IPS DF 6.9 (cell line): ENCODE data around the gene SYT3.

Experiments
- DNase-seq: peaks from one replicate; pipeline ENCODE4 v3.0.0-alpha.2; 2013; ENCODE audit warnings: low read depth, low spot score
- H3K27ac ChIP-seq: one replicate; pipeline ENCODE4 v1.5.1; 2013; ENCODE audit warnings: low read length, control low read depth
- H3K27me3 ChIP-seq: 2 replicates; pipeline ENCODE4 v1.6.1; 2013; ENCODE audit warnings: mild to moderate bottlenecking, low read length; ENCODE audit not compliant: control insufficient read depth, insufficient read depth
- H3K36me3 ChIP-seq: 2 replicates; pipeline ENCODE4 v1.6.1; 2013; ENCODE audit warnings: low read length; ENCODE audit not compliant: control insufficient read depth, insufficient read depth
- H3K4me1 ChIP-seq: 2 replicates; pipeline ENCODE4 v1.6.1; 2013; ENCODE audit warnings: low read length; ENCODE audit not compliant: control insufficient read depth, insufficient read depth
- H3K4me3 ChIP-seq: 2 replicates; pipeline ENCODE4 v1.5.1; 2013; ENCODE audit warnings: mild to moderate bottlenecking, low read length
- H3K9me3 ChIP-seq: 2 replicates; pipeline ENCODE4 v1.6.1; 2013; ENCODE audit warnings: low read length, inconsistent platforms; ENCODE audit not compliant: control insufficient read depth, insufficient read depth
- WGBS: extraction: QIAGEN DNeasy Blood & Tissue Kit; methylation state at CpG from one replicate; pipeline ENCODE4 v1.1.7; 2013; ENCODE audit warnings: mixed read lengths, missing lambda C conversion rate; ENCODE audit not compliant: insufficient read length, insufficient coverage; 5-methylcytosine and 5-hydroxymethylcytosine counted together

SYT3 gene, protein sequence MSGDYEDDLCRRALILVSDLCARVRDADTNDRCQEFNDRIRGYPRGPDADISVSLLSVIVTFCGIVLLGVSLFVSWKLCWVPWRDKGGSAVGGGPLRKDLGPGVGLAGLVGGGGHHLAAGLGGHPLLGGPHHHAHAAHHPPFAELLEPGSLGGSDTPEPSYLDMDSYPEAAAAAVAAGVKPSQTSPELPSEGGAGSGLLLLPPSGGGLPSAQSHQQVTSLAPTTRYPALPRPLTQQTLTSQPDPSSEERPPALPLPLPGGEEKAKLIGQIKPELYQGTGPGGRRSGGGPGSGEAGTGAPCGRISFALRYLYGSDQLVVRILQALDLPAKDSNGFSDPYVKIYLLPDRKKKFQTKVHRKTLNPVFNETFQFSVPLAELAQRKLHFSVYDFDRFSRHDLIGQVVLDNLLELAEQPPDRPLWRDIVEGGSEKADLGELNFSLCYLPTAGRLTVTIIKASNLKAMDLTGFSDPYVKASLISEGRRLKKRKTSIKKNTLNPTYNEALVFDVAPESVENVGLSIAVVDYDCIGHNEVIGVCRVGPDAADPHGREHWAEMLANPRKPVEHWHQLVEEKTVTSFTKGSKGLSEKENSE

DNA sequence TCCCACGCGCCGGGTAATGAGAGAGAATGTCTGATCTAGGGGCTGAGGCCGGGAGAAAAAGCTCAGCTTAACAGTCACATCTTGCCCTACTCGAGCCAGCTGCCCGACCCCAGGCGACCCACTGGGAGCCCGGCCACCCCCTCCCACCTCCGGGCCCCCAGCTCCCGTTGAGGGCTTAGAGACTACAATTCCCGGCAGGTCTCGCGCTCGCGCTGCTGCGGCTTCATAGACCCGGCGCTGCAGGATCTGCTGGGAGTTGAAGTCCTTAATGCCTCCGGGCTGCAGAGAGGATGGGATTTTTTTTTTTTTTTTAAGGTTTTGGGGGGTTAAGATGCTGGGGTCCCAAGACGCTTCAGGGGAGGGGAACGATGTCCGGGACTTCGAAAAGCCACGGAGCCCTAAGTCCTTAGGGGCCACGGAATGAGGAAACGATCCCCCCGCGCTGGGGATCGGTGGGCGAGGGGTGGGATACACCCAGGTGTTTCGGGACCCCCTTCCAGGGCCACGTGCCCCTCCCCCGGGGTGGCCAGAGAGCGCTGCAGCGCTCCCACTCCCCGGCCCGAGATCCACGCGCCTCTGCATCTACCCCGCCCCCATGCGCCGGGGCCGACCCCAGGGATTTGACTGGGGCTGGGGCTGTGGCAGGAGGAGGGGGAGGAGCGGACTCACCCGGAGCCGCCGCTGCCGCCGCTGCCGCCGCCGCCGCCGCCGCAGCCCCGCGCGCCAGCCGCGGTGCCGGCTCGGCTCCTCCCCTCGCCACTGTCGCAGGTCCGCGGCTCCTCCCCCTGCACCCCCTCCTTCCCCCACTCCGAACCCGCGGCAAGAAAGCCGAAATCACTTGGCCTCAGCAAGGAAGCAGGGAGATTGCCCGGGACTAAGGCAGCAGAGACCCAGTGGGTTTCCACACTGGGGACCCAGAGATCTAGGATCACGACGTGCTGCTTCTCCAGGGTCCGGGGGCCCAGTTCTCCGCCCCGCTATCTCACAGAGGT, at the start of gene SYT3:
SYT3 (minus strand) TSS at position 761 of the 992 bp plus-strand sequence. CDS start 2,470 bp downstream, outside the sequence.
- Histone ChIP-seq H3K27me3 (no peaks in the 10 kb centered on the region), H3K4me3 (no peak within 1 kb of the TSS), H3K27ac (no peak within 1 kb of the TSS), H3K4me1 (no peaks in the 10 kb centered on the region), H3K9me3 (peaks cover 27% of the 10 kb centered on the region), H3K36me3 (no peaks in the 10 kb centered on the region)
- WGBS = no CpG with 5 or more reads among the region's 76 CpGs
- no peak for DNase-seq

DNA sequence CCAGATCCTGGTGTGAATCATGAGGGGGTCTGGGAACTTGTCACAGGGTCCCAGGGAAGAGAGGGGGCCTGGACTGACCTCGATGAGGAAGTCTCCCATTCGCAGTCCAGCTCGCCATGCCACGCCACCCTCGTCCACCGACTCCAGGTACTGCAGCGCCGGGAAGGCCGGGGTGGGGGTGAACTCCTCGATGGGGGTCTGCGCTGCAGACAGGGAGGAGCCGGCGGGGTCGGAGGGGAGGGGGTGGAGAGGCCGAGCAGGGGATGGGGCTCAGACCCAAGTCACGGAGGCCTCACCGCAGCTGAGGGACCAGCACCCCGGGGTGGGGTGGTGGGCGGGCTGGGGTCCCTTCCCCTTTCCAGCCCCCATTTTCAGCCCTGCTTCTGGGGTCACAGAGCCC, 49.1 kb upstream of the SYT3 start:
- no CpG with 5 or more reads among the region's 19 CpGs for WGBS
- no peaks in the 10 kb centered on the region; the same call in 1 of the 2 replicates for H3K36me3 ChIP-seq
- H3K27me3 ChIP-seq = no peaks in the 10 kb centered on the region
- H3K9me3 ChIP-seq = peaks cover 28% of the 10 kb centered on the region
- no peaks in the 10 kb centered on the region for H3K4me1 ChIP-seq
- no peak overlapping the region for H3K27ac ChIP-seq
- DNase-seq = no peak
- no peak overlapping the region for H3K4me3 ChIP-seq

DNA sequence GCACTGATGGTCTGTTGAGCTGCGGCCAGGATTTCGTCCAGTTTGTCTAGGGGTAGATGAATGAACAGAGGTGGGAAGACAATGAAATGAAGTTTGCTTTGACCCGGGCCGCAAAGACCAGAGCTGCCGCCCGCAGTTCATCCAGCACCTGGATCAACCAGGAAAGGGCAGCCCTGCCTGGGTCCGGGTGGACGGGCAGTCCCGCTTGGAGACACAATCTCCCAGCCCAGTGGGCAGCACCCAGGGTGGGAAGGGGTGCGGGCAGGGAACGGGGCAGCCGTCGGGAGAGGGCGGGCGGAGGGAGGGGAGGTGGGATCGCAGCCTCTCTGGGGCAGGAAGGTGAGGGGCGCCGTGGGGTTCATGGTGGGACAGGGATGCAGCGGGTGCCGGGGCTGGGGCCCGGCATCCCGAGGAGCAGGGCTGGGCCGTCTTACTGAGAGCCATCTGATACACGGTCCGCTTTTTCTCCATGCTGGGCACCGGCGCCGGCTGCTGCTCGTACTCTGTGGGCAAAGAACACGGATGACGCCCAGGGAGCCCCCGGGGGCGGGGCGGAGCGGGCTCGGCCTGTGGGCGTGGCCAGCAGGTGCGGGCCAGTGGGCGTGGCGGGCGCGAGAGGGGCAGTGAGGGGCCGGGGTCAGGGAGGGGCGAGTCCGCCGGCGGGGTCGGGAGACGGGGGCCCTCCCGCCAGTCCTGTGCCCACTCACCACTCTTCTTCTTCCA, 46.8 kb upstream of the SYT3 start:
- Histone ChIP-seq H3K4me1 (no peaks in the 10 kb centered on the region), H3K4me3 (no peak overlapping the region), H3K36me3 (no peaks in the 10 kb centered on the region; the same call in 1 of the 2 replicates), H3K9me3 (peaks cover 22% of the 10 kb centered on the region), H3K27ac (no peak overlapping the region), H3K27me3 (no peaks in the 10 kb centered on the region)
- WGBS = no CpG with 5 or more reads among the region's 50 CpGs
- no peak for DNase-seq

DNA sequence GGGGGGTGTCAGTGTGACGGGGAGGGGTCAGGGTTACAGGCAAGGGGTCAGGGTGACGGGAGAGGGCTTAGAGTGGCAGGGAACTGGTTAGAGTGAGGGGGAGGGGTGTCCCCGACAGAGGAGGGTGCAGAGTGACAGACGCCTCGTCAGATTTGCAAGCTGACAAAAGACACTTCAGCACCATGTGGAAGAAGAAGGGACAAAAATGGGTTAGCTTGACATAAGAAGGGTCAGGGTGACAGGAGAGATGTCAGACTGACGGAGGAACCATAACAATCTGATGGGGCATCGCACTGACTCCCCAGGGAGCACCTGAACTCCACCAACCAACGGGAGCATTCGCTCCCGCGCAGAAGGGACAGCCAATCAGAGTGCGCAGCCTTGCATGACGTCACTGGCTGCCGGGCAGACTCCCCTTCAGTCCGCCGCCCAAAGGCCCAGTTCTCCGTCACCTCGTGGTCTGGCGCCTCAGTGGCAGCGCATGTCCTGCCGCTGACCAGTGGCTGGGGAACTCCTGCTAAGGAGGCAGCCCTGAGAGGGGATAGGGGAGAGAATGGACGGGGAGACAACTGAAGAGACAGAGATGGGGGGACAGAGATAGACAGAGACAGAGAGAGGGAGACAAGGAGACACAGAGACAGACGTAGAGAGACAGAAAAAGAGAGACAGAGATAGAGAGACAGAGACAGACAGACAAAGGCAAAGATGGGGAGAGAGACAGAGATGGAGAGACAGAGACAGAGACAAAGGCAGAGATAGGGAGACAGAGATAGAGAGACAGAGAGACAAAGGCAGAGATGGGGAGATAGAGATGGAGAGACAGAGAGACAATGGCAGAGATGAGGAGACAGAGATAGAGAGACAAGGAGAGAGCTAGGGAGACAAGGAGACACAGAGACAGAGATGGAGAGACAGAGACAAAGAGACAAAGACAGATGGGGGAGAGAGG, 39.8 kb upstream of the SYT3 start:
- H3K9me3 ChIP-seq = peaks cover 18% of the 10 kb centered on the region
- H3K4me1 ChIP-seq = no peaks in the 10 kb centered on the region
- H3K27me3 ChIP-seq = no peaks in the 10 kb centered on the region
- H3K36me3 ChIP-seq = no peaks in the 10 kb centered on the region
- no peak for DNase-seq
- no CpG with 5 or more reads among the region's 23 CpGs for WGBS
- no peak overlapping the region for H3K4me3 ChIP-seq
- no peak overlapping the region for H3K27ac ChIP-seq

DNA sequence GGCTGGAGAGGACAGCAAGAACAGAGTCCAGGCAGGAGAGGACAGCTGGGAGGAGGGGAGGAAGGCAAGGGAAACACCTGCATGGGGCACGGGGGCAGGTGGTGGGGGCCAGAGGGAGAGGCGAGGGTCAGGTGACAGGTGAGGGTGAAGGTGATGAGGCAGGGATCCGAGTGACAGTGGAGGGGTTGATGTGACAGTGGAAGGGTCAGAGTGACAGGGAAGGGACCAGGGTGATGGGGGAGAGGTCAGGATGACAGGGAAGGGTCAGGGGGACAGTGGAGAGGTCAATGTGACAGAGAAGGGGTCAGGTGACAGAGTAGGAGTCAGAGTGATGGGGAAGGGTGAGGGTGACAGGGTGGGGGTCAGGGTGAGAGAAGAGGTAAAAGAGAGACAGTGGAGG, 38.6 kb upstream of the SYT3 start:
- Histone ChIP-seq H3K4me1 (no peaks in the 10 kb centered on the region), H3K4me3 (no peak overlapping the region), H3K27me3 (no peaks in the 10 kb centered on the region), H3K36me3 (no peaks in the 10 kb centered on the region), H3K9me3 (peaks cover 16% of the 10 kb centered on the region), H3K27ac (no peak overlapping the region)
- DNase-seq = no peak
- WGBS = no CpG with 5 or more reads among the region's 3 CpGs

DNA sequence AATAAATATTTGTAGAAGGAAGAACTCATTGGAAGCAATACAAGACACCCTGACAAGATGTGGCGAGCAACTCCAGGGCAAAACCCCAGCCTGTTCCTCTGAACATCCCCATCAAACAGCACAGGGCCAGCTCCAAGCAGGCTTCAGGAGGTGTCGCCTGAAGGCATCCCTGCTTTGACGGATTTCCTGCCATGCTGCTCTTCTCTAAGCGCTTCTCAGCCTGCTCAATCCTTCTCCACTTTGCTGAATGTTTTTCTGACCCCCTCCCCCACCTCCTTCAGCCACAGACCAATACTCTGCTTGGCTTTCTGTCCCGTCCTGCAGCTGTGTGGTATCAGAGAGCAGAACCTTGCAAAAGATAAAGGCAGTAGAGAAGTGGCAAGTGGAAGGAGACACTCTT, 38.0 kb upstream of the SYT3 start:
- H3K27ac ChIP-seq = no peak overlapping the region
- H3K9me3 ChIP-seq = peaks cover 18% of the 10 kb centered on the region
- H3K4me3 ChIP-seq = no peak overlapping the region
- WGBS = no CpG with 5 or more reads among the region's 5 CpGs
- H3K27me3 ChIP-seq = no peaks in the 10 kb centered on the region
- H3K36me3 ChIP-seq = no peaks in the 10 kb centered on the region
- no peaks in the 10 kb centered on the region for H3K4me1 ChIP-seq
- DNase-seq = no peak

DNA sequence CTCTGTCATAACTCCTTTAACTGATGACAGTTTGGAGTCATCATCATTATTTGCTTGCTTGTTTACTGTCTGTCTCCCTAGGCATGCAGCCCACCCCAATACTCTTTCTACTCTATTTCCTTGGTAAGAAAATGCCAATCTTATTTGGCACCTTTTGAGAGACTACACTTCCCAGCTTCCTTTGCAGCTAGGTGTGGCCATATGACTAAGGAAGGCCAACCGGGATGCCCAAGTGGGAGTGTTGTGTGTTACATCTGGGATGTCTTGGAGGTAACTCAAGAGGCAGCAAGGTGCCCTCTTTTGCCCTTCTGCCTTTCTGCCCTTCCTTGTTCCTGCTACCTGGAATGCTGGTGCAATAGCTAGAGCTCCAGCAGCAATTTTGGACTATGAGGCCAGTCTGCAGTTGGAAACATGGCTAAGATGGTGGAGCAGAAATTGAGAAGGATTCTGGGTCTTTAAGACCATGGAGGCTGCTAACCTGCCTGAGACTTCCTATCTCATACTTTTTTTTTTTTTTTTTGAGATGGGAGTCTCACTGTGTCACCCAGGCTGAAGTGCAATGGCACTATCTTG, 37.0 kb upstream of the SYT3 start:
- WGBS = no CpG with 5 or more reads among the region's 1 CpG

DNA sequence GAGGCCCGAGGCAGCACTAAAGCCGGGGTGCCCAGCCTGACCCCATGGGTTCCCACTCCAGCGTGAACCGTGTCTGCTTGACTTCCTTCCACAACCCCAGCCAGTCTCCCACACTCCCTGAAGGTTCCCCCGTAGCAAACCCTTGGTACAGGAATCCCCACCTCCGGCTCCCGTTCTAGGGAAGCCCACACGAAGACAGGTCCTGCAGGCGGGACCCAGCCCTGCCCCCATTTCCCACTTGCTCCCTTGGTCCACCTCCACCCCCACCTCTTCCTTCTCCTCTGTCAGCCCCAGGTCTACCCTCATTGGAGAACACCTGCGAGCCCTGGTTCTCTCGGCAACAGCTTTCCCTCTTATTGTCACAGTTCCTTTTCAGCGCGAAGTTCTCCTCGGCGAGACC, 33.4 kb upstream of the SYT3 start:
- Histone ChIP-seq H3K4me1 (no peaks in the 10 kb centered on the region), H3K4me3 (no peak overlapping the region), H3K36me3 (no peaks in the 10 kb centered on the region; the same call in 1 of the 2 replicates), H3K9me3 (peaks cover 18% of the 10 kb centered on the region), H3K27ac (no peak overlapping the region), H3K27me3 (no peaks in the 10 kb centered on the region)
- DNase-seq = no peak
- no CpG with 5 or more reads among the region's 15 CpGs for WGBS

More for the DNA sequence above, 37.0 kb upstream of the SYT3 start:
- Histone ChIP-seq H3K36me3 (no peaks in the 10 kb centered on the region), H3K4me1 (no peaks in the 10 kb centered on the region), H3K4me3 (no peak overlapping the region), H3K9me3 (peaks cover 19% of the 10 kb centered on the region), H3K27me3 (no peaks in the 10 kb centered on the region), H3K27ac (no peak overlapping the region)
- no peak for DNase-seq

DNA sequence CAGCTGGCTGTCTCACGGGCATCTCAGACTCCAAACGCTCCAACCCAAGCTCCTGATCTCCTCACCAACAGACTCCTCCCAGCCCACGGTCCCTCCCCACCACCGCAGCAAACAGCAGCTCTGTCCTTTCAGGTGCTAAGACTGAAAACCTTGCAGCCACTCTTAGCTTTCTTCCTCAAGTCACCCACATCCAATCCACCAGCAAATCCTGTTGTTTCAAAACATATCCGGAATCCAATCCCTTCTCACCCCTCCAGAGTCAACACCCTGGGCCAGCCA, 30.4 kb upstream of the SYT3 start:
- Histone ChIP-seq H3K27me3 (no peaks in the 10 kb centered on the region), H3K36me3 (peaks cover 2% of the 10 kb centered on the region; the same call in 1 of the 2 replicates), H3K4me1 (no peaks in the 10 kb centered on the region), H3K4me3 (no peak overlapping the region), H3K9me3 (peaks cover 13% of the 10 kb centered on the region), H3K27ac (no peak overlapping the region)
- WGBS = no CpG with 5 or more reads among the region's 5 CpGs
- DNase-seq = no peak
